SK-N-SH treated with all-trans-retinoic acid at 6 μM for 48 hours (cell line): Measurements from ENCODE around the gene SELENOI.
"Not testable (repeated sequence)": the region's sequence is repeated elsewhere in the genome, so short reads cannot be mapped to it uniquely, and the experiment has no call there.

ENCODE experiments used
- ATAC-seq: fragments of 200-7000 bp; cut with Tn5 transposase; 3 replicates; pipeline ENCODE4 v1.9.1; 2020; ENCODE audit warnings: mild to moderate bottlenecking, moderate library complexity
- ARNTL ChIP-seq: fragments of 450-650 bp; formaldehyde crosslinking; IDR thresholded peaks from 2 replicates; pipeline ENCODE4 v1.5.0; 2020; ENCODE audit warnings: low read depth, mild to moderate bottlenecking, moderate library complexity, borderline replicate concordance
- BACH2 ChIP-seq: fragments of 250-450 bp; sonication (Bioruptor Pico); IDR thresholded peaks from 2 replicates; pipeline ENCODE4 v1.9.0; 2021; ENCODE audit warnings: mild to moderate bottlenecking, borderline replicate concordance
- CREB5 ChIP-seq: fragments of 250-450 bp; sonication (Bioruptor Pico); IDR thresholded peaks from 2 replicates; pipeline ENCODE4 v1.5.1; 2020; ENCODE audit warnings: low read depth, mild to moderate bottlenecking, moderate library complexity
- CSDC2 ChIP-seq: fragments of 250-450 bp; sonication (Bioruptor Pico); IDR thresholded peaks from 2 replicates; pipeline ENCODE4 v1.5.0; 2020; ENCODE audit warnings: mild to moderate bottlenecking, moderate library complexity
- CSRNP3 ChIP-seq: fragments of 250-450 bp; sonication (Bioruptor Pico); IDR thresholded peaks from 2 replicates; pipeline ENCODE4 v1.5.1; 2021; ENCODE audit warnings: mild to moderate bottlenecking, moderate library complexity
- ESRRG ChIP-seq: fragments of 250-450 bp; sonication (Bioruptor Pico); IDR thresholded peaks from 2 replicates; pipeline ENCODE4 v1.6.1; 2021; ENCODE audit warnings: mild to moderate bottlenecking
- GLIS3 ChIP-seq: fragments of 250-450 bp; sonication (Bioruptor Pico); IDR thresholded peaks from 2 replicates; pipeline ENCODE4 v1.5.0; 2020; ENCODE audit warnings: mild to moderate bottlenecking, moderate library complexity
- ISL1 ChIP-seq: fragments of 250-450 bp; sonication (Bioruptor Pico); IDR thresholded peaks from 2 replicates; pipeline ENCODE4 v2.1.2; 2022; ENCODE audit warnings: mild to moderate bottlenecking, moderate library complexity
- OSR1 ChIP-seq: fragments of 250-450 bp; sonication (Bioruptor Pico); IDR thresholded peaks from 2 replicates; pipeline ENCODE4 v1.8.0; 2022; ENCODE audit warnings: moderate library complexity, mild to moderate bottlenecking, inconsistent platforms
- PATZ1 ChIP-seq: fragments of 250-450 bp; sonication (Bioruptor Pico); IDR thresholded peaks from 2 replicates; pipeline ENCODE4 v1.8.0; 2020; ENCODE audit warnings: mild to moderate bottlenecking, moderate library complexity, borderline replicate concordance
- PPARA ChIP-seq: fragments of 250-450 bp; sonication (Bioruptor Pico); IDR thresholded peaks from 2 replicates; pipeline ENCODE4 v1.5.0; 2020; ENCODE audit warnings: mild to moderate bottlenecking, borderline replicate concordance
- RARB ChIP-seq: fragments of 250-450 bp; sonication (Bioruptor Pico); IDR thresholded peaks from 2 replicates; pipeline ENCODE4 v1.8.0; 2021; ENCODE audit warnings: mild to moderate bottlenecking, moderate library complexity
- SNAI2 ChIP-seq: fragments of 250-450 bp; sonication (Bioruptor Pico); IDR thresholded peaks from 2 replicates; pipeline ENCODE4 v1.5.0; 2020; ENCODE audit warnings: mild to moderate bottlenecking, moderate library complexity
- TOX ChIP-seq: fragments of 250-450 bp; sonication (Bioruptor Pico); IDR thresholded peaks from 2 replicates; pipeline ENCODE4 v1.8.0; 2021; ENCODE audit warnings: mild to moderate bottlenecking, moderate library complexity, borderline replicate concordance
- TSHZ2 ChIP-seq: fragments of 250-450 bp; sonication (Bioruptor Pico); IDR thresholded peaks from 2 replicates; pipeline ENCODE4 v1.5.0; 2020; ENCODE audit warnings: mild to moderate bottlenecking, moderate library complexity
- ZC3H10 ChIP-seq: fragments of 250-450 bp; sonication (Bioruptor Pico); IDR thresholded peaks from 2 replicates; pipeline ENCODE4 v1.5.1; 2021; ENCODE audit warnings: mild to moderate bottlenecking, moderate library complexity
- ZFP3 ChIP-seq: fragments of 250-450 bp; sonication (Bioruptor Pico); IDR thresholded peaks from 2 replicates; pipeline ENCODE4 v1.5.0; 2020; ENCODE audit warnings: mild to moderate bottlenecking, moderate library complexity
- ZNF70 ChIP-seq: fragments of 450-650 bp; formaldehyde crosslinking; IDR thresholded peaks from 2 replicates; pipeline ENCODE4 v1.5.0; 2020; ENCODE audit warnings: mild to moderate bottlenecking, moderate library complexity

SELENOI gene

GRCh38 chr2:26302846-26303245 lies 43.1 kb upstream of the SELENOI start:
- no peak for ATAC-seq
- TF ChIP-seq ISL1 (no peak), ESRRG (CRISPR knock-in tag) (no peak), PATZ1 (CRISPR knock-in tag) (no peak), ZFP3 (CRISPR knock-in tag) (no peak), PPARA (no peak), CSDC2 (no peak), ZC3H10 (no peak), CREB5 (CRISPR knock-in tag) (no peak), BACH2 (CRISPR knock-in tag) (no peak), TOX (no peak)

- not testable (repeated sequence) for ATAC-seq
Observed at GRCh38 chr2:26305094-26305493, 40.8 kb upstream of the SELENOI start.

- ATAC-seq: no peak
- TF ChIP-seq GLIS3 (CRISPR knock-in tag) (no peak), BACH2 (CRISPR knock-in tag) (no peak)
Observed at GRCh38 chr2:26305540-26305939, 40.4 kb upstream of the SELENOI start.

- TF ChIP-seq ZFP3 (CRISPR knock-in tag): no peak
- no peak for TF ChIP-seq ZNF70 (CRISPR knock-in tag)
- TF ChIP-seq TOX: no peak
- ATAC-seq: no peak
Observed at GRCh38 chr2:26309921-26310320, 36.0 kb upstream of the SELENOI start.

- no peak for ATAC-seq
- no peak for TF ChIP-seq CSRNP3 (CRISPR knock-in tag)
- no peak for TF ChIP-seq GLIS3 (CRISPR knock-in tag)
- TF ChIP-seq ISL1: no peak
- no peak for TF ChIP-seq TOX
- TF ChIP-seq TSHZ2: no peak
- TF ChIP-seq PPARA: no peak
- no peak for TF ChIP-seq SNAI2 (CRISPR knock-in tag)
- TF ChIP-seq ZC3H10: no peak
- TF ChIP-seq ZFP3 (CRISPR knock-in tag): no peak
- no peak for TF ChIP-seq RARB (CRISPR knock-in tag)
- TF ChIP-seq ARNTL: no peak
- no peak for TF ChIP-seq PATZ1 (CRISPR knock-in tag)
- no peak for TF ChIP-seq OSR1 (CRISPR knock-in tag)
Observed at GRCh38 chr2:26312471-26312870, 33.5 kb upstream of the SELENOI start.
